GM13976 (cell line): ENCODE results near the gene UMPS.

Experiments used
- DNase-seq: peaks from one replicate; pipeline ENCODE4 v3.0.0; 2012; ENCODE audit warnings: low spot score
- CTCF ChIP-seq: IDR thresholded peaks from 2 replicates; pipeline ENCODE4 v1.5.1; 2012; ENCODE audit warnings: borderline replicate concordance, mild to moderate bottlenecking; ENCODE audit not compliant: insufficient read depth; ENCODE audit errors: extremely low read depth, missing control alignments, control extremely low read depth
- in situ Hi-C: fragments of 300-500 bp; cut with MboI; formaldehyde crosslinking; loops from one replicate; pipeline ENCODE4 v1.12.0; 2022; ENCODE audit warnings: low sequenced_read_pairs, mixed read lengths, inconsistent platforms; ENCODE audit not compliant: unreplicated experiment

The UMPS gene

GRCh38 chr3:124697302-124697701, 33.0 kb upstream of the UMPS start:
- in situ Hi-C loops, result loop anchor here (25.0 kb wide), 1 partner anchor 360 kb away; no protein-coding TSS in a partner anchor
- no peak for DNase-seq
- TF ChIP-seq CTCF, result no peak

- DNase-seq, result no peak
- no peak for TF ChIP-seq CTCF
- in situ Hi-C loops, result loop anchor here (25.0 kb wide), 1 partner anchor 361 kb away; no protein-coding TSS in a partner anchor
Measured at GRCh38 chr3:124698030-124698770, 32.1 kb upstream of the UMPS start.

- DNase-seq, result no peak
- TF ChIP-seq CTCF, result no peak
- in situ Hi-C loops, result loop anchor here (25.0 kb wide), 1 partner anchor 362 kb away; no protein-coding TSS in a partner anchor
Measured at GRCh38 chr3:124699051-124699450, 31.2 kb upstream of the UMPS start.

- no peak for TF ChIP-seq CTCF
- no peak for DNase-seq
- in situ Hi-C loops, result loop anchor here (25.0 kb wide), 1 partner anchor 363 kb away; no protein-coding TSS in a partner anchor
Measured at GRCh38 chr3:124699686-124700396, 30.4 kb upstream of the UMPS start.

GRCh38 chr3:124700880-124701684, 29.2 kb upstream of the UMPS start:
- in situ Hi-C loops, result no loop called here
- no peak for TF ChIP-seq CTCF
- DNase-seq, result no peak

GRCh38 chr3:124701687-124702086, 28.6 kb upstream of the UMPS start:
- TF ChIP-seq CTCF, result no peak
- no peak for DNase-seq
- in situ Hi-C loops, result no loop called here
